ENCODE data around the gene DNM3.
"Not testable (repeated sequence)": the region's sequence is repeated elsewhere in the genome, so short reads cannot be mapped to it uniquely, and the experiment has no call there.

DNM3 gene

GRCh38 chr1:171984850-171985485, 143.7 kb downstream of the DNM3 start:
- DNase-seq: no peak

- no peak for DNase-seq
Observed at GRCh38 chr1:171985639-171986038, 144.3 kb downstream of the DNM3 start.

GRCh38 chr1:171988243-171988885, 147.1 kb downstream of the DNM3 start:
- no peak for DNase-seq

GRCh38 chr1:171990371-171990770, 149.1 kb downstream of the DNM3 start:
- no peak for DNase-seq

GRCh38 chr1:171994293-171994692, 153.0 kb downstream of the DNM3 start:
- no peak for DNase-seq

- DNase-seq: no peak
Observed at GRCh38 chr1:171995573-171995972, 154.3 kb downstream of the DNM3 start.

- no peak for DNase-seq
Observed at GRCh38 chr1:171997936-171998335, 156.6 kb downstream of the DNM3 start.

GRCh38 chr1:171998711-171999110, 157.4 kb downstream of the DNM3 start:
- DNase-seq: no peak

- no peak for DNase-seq
Observed at GRCh38 chr1:171999756-172000155, 158.5 kb downstream of the DNM3 start.

GRCh38 chr1:172001288-172001687, 160.0 kb downstream of the DNM3 start:
- DNase-seq: no peak

GRCh38 chr1:172002725-172003345, 161.5 kb downstream of the DNM3 start:
- DNase-seq: no peak

GRCh38 chr1:172003766-172004530, 162.7 kb downstream of the DNM3 start:
- DNase-seq: no peak

- DNase-seq: no peak
Observed at GRCh38 chr1:172004671-172005070, 163.4 kb downstream of the DNM3 start.

GRCh38 chr1:172005856-172006255, 164.6 kb downstream of the DNM3 start:
- DNase-seq: no peak

- no peak for DNase-seq
Observed at GRCh38 chr1:172006660-172007059, 165.4 kb downstream of the DNM3 start.

- DNase-seq: no peak
Observed at GRCh38 chr1:172018727-172019311, 177.5 kb downstream of the DNM3 start.

GRCh38 chr1:172019976-172020375, 178.7 kb downstream of the DNM3 start:
- DNase-seq: no peak

GRCh38 chr1:172024516-172024915, 183.2 kb downstream of the DNM3 start:
- no peak for DNase-seq

GRCh38 chr1:172024944-172025738, 183.8 kb downstream of the DNM3 start:
- DNase-seq: not testable (repeated sequence)

- DNase-seq: no peak
Observed at GRCh38 chr1:172040466-172040865, 199.2 kb downstream of the DNM3 start.

GRCh38 chr1:172041102-172041501, 199.8 kb downstream of the DNM3 start:
- DNase-seq: no peak

GRCh38 chr1:172041742-172042141, 200.4 kb downstream of the DNM3 start:
- DNase-seq: no peak

Data from stimulated activated CD4-positive, alpha-beta T cell treated with anti-CD3 and anti-CD28 coated beads, Interleukin-12 subunit alpha, Interleukin-12 subunit beta, amount 100 ng/mL, for 4 hours (primary cell).